Measurements from ENCODE around the gene AKR7A2.
"Not testable (repeated sequence)": the region's sequence is repeated elsewhere in the genome, so short reads cannot be mapped to it uniquely, and the experiment has no call there.

AKR7A2 gene

GRCh38 chr1:19273106-19273843 lies 38.7 kb downstream of the AKR7A2 start:
- no peak overlapping the region for H3K9ac ChIP-seq
- no peaks in the 10 kb centered on the region for H3K27me3 ChIP-seq (ENCODE audit: control insufficient read depth, insufficient read depth, low read length)
- H3K9me3 ChIP-seq (ENCODE audit: control insufficient read depth, low read length): no peaks in the 10 kb centered on the region
- H3K4me2 ChIP-seq (ENCODE audit: low read length): peak overlapping the region; percentile 30
- H3K79me2 ChIP-seq: no peaks in the 10 kb centered on the region
- no peaks in the 10 kb centered on the region for H3K4me1 ChIP-seq
- no peak overlapping the region for H3K27ac ChIP-seq
- no peak overlapping the region for H3K4me3 ChIP-seq (ENCODE audit: low read depth, low read length)
- H3K36me3 ChIP-seq (ENCODE audit: control insufficient read depth, insufficient read depth, low read length): no peaks in the 10 kb centered on the region
- no peak overlapping the region for H2AFZ ChIP-seq
- TF ChIP-seq CTCF (IDR thresholded peaks at IDR 0.05): no peak

- H3K27ac ChIP-seq: no peak overlapping the region
- H3K27me3 ChIP-seq (ENCODE audit: control insufficient read depth, insufficient read depth, low read length): no peaks in the 10 kb centered on the region
- no peaks in the 10 kb centered on the region for H3K36me3 ChIP-seq (ENCODE audit: control insufficient read depth, insufficient read depth, low read length)
- H3K4me2 ChIP-seq (ENCODE audit: low read length): no peak overlapping the region
- no peak overlapping the region for H3K4me3 ChIP-seq (ENCODE audit: low read depth, low read length)
- no peak overlapping the region for H2AFZ ChIP-seq
- H3K9ac ChIP-seq: no peak overlapping the region
- TF ChIP-seq CTCF (IDR thresholded peaks at IDR 0.05): no peak
- H3K4me1 ChIP-seq: no peaks in the 10 kb centered on the region
- H3K79me2 ChIP-seq: no peaks in the 10 kb centered on the region
- H3K9me3 ChIP-seq (ENCODE audit: control insufficient read depth, low read length): no peaks in the 10 kb centered on the region
Measured at GRCh38 chr1:19272064-19272463, 39.9 kb downstream of the AKR7A2 start.

- not testable (repeated sequence) for H3K4me2 ChIP-seq (ENCODE audit: low read length); H3K27me3 ChIP-seq (ENCODE audit: control insufficient read depth, insufficient read depth, low read length); H3K4me3 ChIP-seq (ENCODE audit: low read depth, low read length); H3K36me3 ChIP-seq (ENCODE audit: control insufficient read depth, insufficient read depth, low read length); H2AFZ ChIP-seq; H3K9ac ChIP-seq; H3K27ac ChIP-seq; H3K79me2 ChIP-seq; H3K4me1 ChIP-seq; H3K9me3 ChIP-seq (ENCODE audit: control insufficient read depth, low read length)
Measured at GRCh38 chr1:19270343-19270730, 41.6 kb downstream of the AKR7A2 start.

- H3K4me2 ChIP-seq (ENCODE audit: low read length); H3K36me3 ChIP-seq (ENCODE audit: control insufficient read depth, insufficient read depth, low read length); H3K9me3 ChIP-seq (ENCODE audit: control insufficient read depth, low read length); H3K4me1 ChIP-seq; H2AFZ ChIP-seq; H3K4me3 ChIP-seq (ENCODE audit: low read depth, low read length); H3K27me3 ChIP-seq (ENCODE audit: control insufficient read depth, insufficient read depth, low read length); H3K9ac ChIP-seq; H3K79me2 ChIP-seq; H3K27ac ChIP-seq: not testable (repeated sequence)
Measured at GRCh38 chr1:19269427-19270342, 42.3 kb downstream of the AKR7A2 start.

- no peak overlapping the region for H2AFZ ChIP-seq
- no peaks in the 10 kb centered on the region for H3K4me1 ChIP-seq
- no peaks in the 10 kb centered on the region for H3K9me3 ChIP-seq (ENCODE audit: control insufficient read depth, low read length)
- no peaks in the 10 kb centered on the region for H3K36me3 ChIP-seq (ENCODE audit: control insufficient read depth, insufficient read depth, low read length)
- no peaks in the 10 kb centered on the region for H3K27me3 ChIP-seq (ENCODE audit: control insufficient read depth, insufficient read depth, low read length)
- no peak overlapping the region for H3K27ac ChIP-seq
- TF ChIP-seq CTCF (IDR thresholded peaks at IDR 0.05): no peak
- H3K4me2 ChIP-seq (ENCODE audit: low read length): no peak overlapping the region
- H3K79me2 ChIP-seq: no peaks in the 10 kb centered on the region
- no peak overlapping the region for H3K9ac ChIP-seq
- no peak overlapping the region for H3K4me3 ChIP-seq (ENCODE audit: low read depth, low read length)
Measured at GRCh38 chr1:19268445-19268844, 43.5 kb downstream of the AKR7A2 start.
